SK-N-SH (cell line): ENCODE results near the gene CALN1. TPM values are rescaled to one million over a fixed set of nuclear protein-coding genes. Genes with fewer than 3 reads are reported as not detected.

ENCODE experiments used
- CTCF ChIA-PET: fragments of 300-600, 350-600 bp; formaldehyde crosslinking; extraction: SDS; loops from one replicate; lab custom pipeline; 2021; lab: Yijun Ruan, JAX
- POLR2A ChIA-PET: fragments of 350-600 bp; sonication (Branson Sonifier 250); formaldehyde crosslinking; extraction: SDS; loops from one replicate; lab custom pipeline; 2020; ENCODE audit warnings: antibody characterized with exemption, inconsistent platforms; lab: Yijun Ruan, JAX
- DNase-seq: peaks from one replicate; pipeline ENCODE4 v3.0.0; 2012
- H2AFZ ChIP-seq: fragments of 200-600 bp; sonication (generic); 2 replicates; pipeline ENCODE4 v1.8.1; 2016; ENCODE audit warnings: antibody characterized with exemption, mild to moderate bottlenecking, low read depth
- H3F3A ChIP-seq: fragments of 200-600 bp; sonication (generic); replicated peaks from 2 replicates; pipeline ENCODE3; 2016; ENCODE audit warnings: antibody characterized with exemption, mild to moderate bottlenecking; ENCODE audit not compliant: insufficient read depth
- H3K27ac ChIP-seq, 2 experiments: fragments of 200-500 bp in 1 of 2; fragments of 200-600 bp in 1 of 2; sonication (Bioruptor generic) in 1 of 2; sonication (generic), shearing (Covaris generic) in 1 of 2; 2 replicates each; pipeline versions ENCODE4 v1.5.1 to v1.6.1; 2014 to 2016; ENCODE audit warnings: low read depth in 2 of 2, inconsistent platforms in 1 of 2, low read length in 1 of 2, mild to moderate bottlenecking in 1 of 2, mixed read lengths in 1 of 2
- H3K27me3 ChIP-seq: fragments of 200-600 bp; sonication (generic), shearing (Covaris generic); 2 replicates; pipeline ENCODE4 v1.6.1; 2016; ENCODE audit warnings: mixed run types; ENCODE audit not compliant: insufficient read depth
- H3K36me3 ChIP-seq, 2 experiments: fragments of 200-500 bp in 1 of 2; fragments of 200-600 bp in 1 of 2; sonication (Bioruptor generic) in 1 of 2; sonication (generic) in 1 of 2; replicated peaks in 1 of 2; 2 replicates each; pipeline versions ENCODE3 to v1.5.1; 2014 to 2016; ENCODE audit warnings: low read length in 1 of 2, mild to moderate bottlenecking in 1 of 2; ENCODE audit not compliant: insufficient read depth in 2 of 2, control insufficient read depth in 1 of 2
- H3K4me1 ChIP-seq, 2 experiments: fragments of 200-500 bp in 1 of 2; fragments of 200-600 bp in 1 of 2; sonication (Bioruptor generic) in 1 of 2; sonication (generic), shearing (Covaris generic) in 1 of 2; 2 replicates each; pipeline versions ENCODE4 v1.5.1 to v1.6.1; 2014 to 2016; ENCODE audit warnings: low read depth in 1 of 2, low read length in 1 of 2, mixed run types in 1 of 2; ENCODE audit not compliant: insufficient read depth in 2 of 2, control insufficient read depth in 1 of 2
- H3K4me2 ChIP-seq: fragments of 200-600 bp; sonication (generic), shearing (Covaris generic); 2 replicates; pipeline ENCODE4 v1.6.1; 2017; ENCODE audit warnings: mixed run types
- H3K4me3 ChIP-seq, 2 experiments: fragments of 200-500 bp in 1 of 2; fragments of 200-600 bp in 1 of 2; sonication (Bioruptor generic) in 1 of 2; sonication (generic), shearing (Covaris generic) in 1 of 2; 2 replicates each; pipeline versions ENCODE4 v1.5.1 to v1.8.1; 2014 to 2016; ENCODE audit warnings: low read depth in 2 of 2, inconsistent platforms in 1 of 2, low read length in 1 of 2, mild to moderate bottlenecking in 1 of 2, mixed read lengths in 1 of 2, moderate library complexity in 1 of 2
- H3K79me2 ChIP-seq: fragments of 200-600 bp; sonication (generic); 2 replicates; pipeline ENCODE4 v1.8.1; 2017; ENCODE audit warnings: mild to moderate bottlenecking; ENCODE audit not compliant: insufficient read depth
- H3K9ac ChIP-seq: fragments of 200-600 bp; sonication (generic); 2 replicates; pipeline ENCODE4 v1.6.1; 2017; ENCODE audit warnings: mixed run types
- H3K9me2 ChIP-seq: fragments of 200-600 bp; sonication (generic); 2 replicates; pipeline ENCODE4 v1.6.1; 2017; ENCODE audit warnings: mixed run types
- H3K9me3 ChIP-seq: fragments of 200-600 bp; sonication (generic); 2 replicates; pipeline ENCODE4 v1.6.1; 2017; ENCODE audit warnings: mixed run types, mild to moderate bottlenecking, moderate library complexity
- H4K20me1 ChIP-seq: fragments of 200-600 bp; sonication (generic); 2 replicates; pipeline ENCODE4 v1.6.1; 2017; ENCODE audit warnings: mild to moderate bottlenecking, mixed run types; ENCODE audit not compliant: insufficient read depth
- EP300 ChIP-seq, 2 experiments: IDR thresholded peaks; 2 replicates each; pipeline versions ENCODE4 v1.4.0 to v1.6.1; 2012; ENCODE audit warnings: borderline replicate concordance in 1 of 2, low read depth in 1 of 2, low read length in 1 of 2
- FOXM1 ChIP-seq: IDR thresholded peaks from 2 replicates; pipeline ENCODE4 v1.4.0; 2012; ENCODE audit warnings: low read depth, mild to moderate bottlenecking
- POLR2AphosphoS5 ChIP-seq: IDR thresholded peaks from 2 replicates; pipeline ENCODE4 v1.6.1; 2012; ENCODE audit warnings: low read depth, low read length
- RAD21 ChIP-seq: IDR thresholded peaks from 2 replicates; pipeline ENCODE4 v1.6.1; 2012; ENCODE audit warnings: mild to moderate bottlenecking, low read length
- RCOR1 ChIP-seq: fragments of 150-350 bp; IDR thresholded peaks from 2 replicates; pipeline ENCODE4 v1.6.1; 2017; ENCODE audit warnings: antibody characterized with exemption, low read length
- REST ChIP-seq: IDR thresholded peaks from 2 replicates; pipeline ENCODE4 v1.6.1; 2012; ENCODE audit warnings: mild to moderate bottlenecking, low read depth, low read length, moderate library complexity
- RFX5 ChIP-seq: IDR thresholded peaks from 2 replicates; pipeline ENCODE4 v1.6.1; 2012; ENCODE audit warnings: mild to moderate bottlenecking, improper control_type of control experiment, low read length
- SIN3A ChIP-seq: IDR thresholded peaks from 2 replicates; pipeline ENCODE4 v1.6.1; 2012; ENCODE audit warnings: low read depth, mild to moderate bottlenecking, low read length, moderate library complexity, borderline replicate concordance
- TEAD4 ChIP-seq: IDR thresholded peaks from 2 replicates; pipeline ENCODE4 v1.4.0; 2012; ENCODE audit warnings: mild to moderate bottlenecking, borderline replicate concordance; ENCODE audit not compliant: insufficient read depth
- USF1 ChIP-seq: IDR thresholded peaks from 2 replicates; pipeline ENCODE4 v1.4.0; 2012; ENCODE audit warnings: low read depth, borderline replicate concordance
- USF2 ChIP-seq: fragments of 150-350 bp; IDR thresholded peaks from 2 replicates; pipeline ENCODE4 v1.6.1; 2017; ENCODE audit warnings: antibody characterized with exemption, low read length, low read depth, borderline replicate concordance
- WGBS: methylation state at CpG from one replicate; pipeline ENCODE4 v1.1.6; 2017; ENCODE audit warnings: low lambda C conversion rate; 5-methylcytosine and 5-hydroxymethylcytosine counted together
- polyA plus RNA-seq, 3 experiments: library from polyadenylated mRNA; depleted of rRNA; stranded (reverse); fragments of >200 nt; gene quantifications; 2 replicates each; pipeline ENCODE4 v1.2.3, GENCODE V29; 2012

Gene CALN1
- polyA plus RNA-seq, 1 of the 3 experiments (the other 2 are of a cell fraction): not detected

DNA sequence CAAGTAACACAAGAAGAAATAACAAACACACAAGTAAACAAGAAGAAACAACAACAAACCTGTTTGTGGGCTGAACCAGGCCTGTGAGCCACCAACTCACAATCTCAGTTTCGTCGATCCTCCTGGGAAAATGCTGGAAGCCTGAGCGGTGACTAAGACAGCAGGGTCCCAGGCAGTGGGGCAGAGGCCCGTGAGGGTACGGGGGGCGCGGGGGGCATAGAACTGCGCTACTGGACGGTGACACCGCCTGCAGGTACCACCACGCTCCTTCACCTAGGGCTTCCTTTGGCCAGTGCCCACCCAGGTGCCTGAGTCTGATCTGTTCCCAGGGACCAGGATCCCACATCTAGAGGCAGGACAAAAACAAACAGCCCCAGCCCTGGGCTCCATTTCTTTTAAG lies 3.4 kb upstream of the CALN1 start:
- no peak for TF ChIP-seq RCOR1
- H3K4me1 ChIP-seq: no peaks in the 10 kb centered on the region
- H3K27me3 ChIP-seq: no peaks in the 10 kb centered on the region; the same call in 1 of the 2 replicates
- WGBS: 51% methylated on average over 11 of the region's 11 CpGs
- no peak overlapping the region for H3K4me2 ChIP-seq
- no peak overlapping the region for H3K9ac ChIP-seq
- H3K9me2 ChIP-seq: no peaks in the 10 kb centered on the region
- ChIA-PET CTCF (interaction anchor here (1.4 to 1.5 kb wide), 2 partner anchors 9 to 79 kb away, joined by 5 to 6 read pairs; no protein-coding TSS in a partner anchor), POLR2A (no interaction called here)
- no peaks in the 10 kb centered on the region for H4K20me1 ChIP-seq
- no peaks in the 10 kb centered on the region for H3K9me3 ChIP-seq
- no peaks in the 10 kb centered on the region for H3K79me2 ChIP-seq
- no peak overlapping the region for H2AFZ ChIP-seq
- no peak overlapping the region for H3K27ac ChIP-seq
- DNase-seq: no peak
- no peaks in the 10 kb centered on the region for H3K36me3 ChIP-seq
- no peak overlapping the region for H3K4me3 ChIP-seq
- no peaks in the 10 kb centered on the region for H3F3A ChIP-seq

DNA sequence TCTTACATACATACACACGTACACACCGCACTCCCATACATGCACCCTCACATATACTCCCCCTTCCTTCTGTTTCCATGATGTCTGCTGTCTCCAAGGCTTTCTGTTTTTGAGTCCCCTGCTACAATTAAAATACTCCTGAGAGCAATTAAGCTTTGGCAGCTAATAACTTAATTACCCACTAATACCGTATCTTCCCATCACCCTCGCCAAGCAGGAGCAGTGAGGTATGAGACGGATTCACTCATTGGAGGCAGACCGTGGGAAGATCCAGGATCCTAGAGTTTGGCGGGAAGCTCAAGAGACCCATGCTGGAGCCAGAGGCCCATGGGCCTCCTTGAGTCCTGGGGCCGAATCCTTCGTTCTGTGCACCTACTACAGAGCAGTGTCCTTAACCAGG lies 1.7 kb upstream of the CALN1 start:
- H3K36me3 ChIP-seq: no peaks in the 10 kb centered on the region
- ChIA-PET CTCF (no interaction called here), POLR2A (no interaction called here)
- no peak overlapping the region for H3K9ac ChIP-seq
- 21% methylated on average over 9 of the region's 9 CpGs for WGBS
- TF ChIP-seq RFX5: no peak
- TF ChIP-seq USF2: no peak
- no peak for TF ChIP-seq REST
- TF ChIP-seq POLR2AphosphoS5: no peak
- no peak for TF ChIP-seq RCOR1
- no peak for TF ChIP-seq TEAD4
- no peak for TF ChIP-seq RAD21
- no peak for TF ChIP-seq EP300 (IDR thresholded peaks at IDR 0.05; ENCODE audit: borderline replicate concordance in 1 of 2, low read depth in 1 of 2, low read length in 1 of 2)
- no peak for TF ChIP-seq FOXM1
- TF ChIP-seq USF1: no peak
- no peak for TF ChIP-seq SIN3A
- no peak overlapping the region for H3K4me2 ChIP-seq
- H4K20me1 ChIP-seq: no peaks in the 10 kb centered on the region
- no peaks in the 10 kb centered on the region for H3K9me3 ChIP-seq
- no peak overlapping the region for H3K4me3 ChIP-seq
- no peaks in the 10 kb centered on the region for H3K4me1 ChIP-seq
- H3K79me2 ChIP-seq: no peaks in the 10 kb centered on the region
- H3K27ac ChIP-seq: no peak overlapping the region
- H3K27me3 ChIP-seq: no peaks in the 10 kb centered on the region; the same call in 1 of the 2 replicates
- no peak for DNase-seq
- no peak overlapping the region for H2AFZ ChIP-seq
- no peaks in the 10 kb centered on the region for H3F3A ChIP-seq
- no peaks in the 10 kb centered on the region for H3K9me2 ChIP-seq
